Measurements from ENCODE around the gene IFIT5. TPM values are rescaled to one million over a fixed set of nuclear protein-coding genes. Genes with fewer than 3 reads are reported as not detected.

IFIT5 gene
- total RNA-seq, 1 donor from 2014 or later, result 12.9 TPM

DNA sequence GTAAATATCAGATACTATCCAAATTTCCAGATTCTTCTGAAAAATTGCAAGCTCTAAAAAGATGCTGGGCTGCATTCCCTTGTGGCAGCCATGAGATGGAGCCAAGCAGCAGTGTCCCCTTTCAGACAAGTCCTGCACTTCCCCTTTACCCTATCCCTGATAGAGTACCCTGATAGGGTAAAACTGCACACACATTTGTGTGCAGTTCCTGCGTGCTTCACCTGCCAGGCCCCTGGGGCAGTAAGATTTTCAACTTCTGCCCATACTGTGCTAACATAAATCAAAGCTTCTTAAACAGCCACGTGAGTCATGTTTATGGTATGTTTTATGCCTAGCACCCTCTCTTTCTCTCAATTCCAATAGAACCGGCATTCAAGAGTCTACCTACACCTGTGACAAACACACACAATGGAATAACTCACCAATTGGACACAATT, 52.2 kb downstream of the IFIT5 start:
- DNase-seq (ENCODE audit: low read depth, low spot score), result no peak
- TF ChIP-seq, protein P1, sequence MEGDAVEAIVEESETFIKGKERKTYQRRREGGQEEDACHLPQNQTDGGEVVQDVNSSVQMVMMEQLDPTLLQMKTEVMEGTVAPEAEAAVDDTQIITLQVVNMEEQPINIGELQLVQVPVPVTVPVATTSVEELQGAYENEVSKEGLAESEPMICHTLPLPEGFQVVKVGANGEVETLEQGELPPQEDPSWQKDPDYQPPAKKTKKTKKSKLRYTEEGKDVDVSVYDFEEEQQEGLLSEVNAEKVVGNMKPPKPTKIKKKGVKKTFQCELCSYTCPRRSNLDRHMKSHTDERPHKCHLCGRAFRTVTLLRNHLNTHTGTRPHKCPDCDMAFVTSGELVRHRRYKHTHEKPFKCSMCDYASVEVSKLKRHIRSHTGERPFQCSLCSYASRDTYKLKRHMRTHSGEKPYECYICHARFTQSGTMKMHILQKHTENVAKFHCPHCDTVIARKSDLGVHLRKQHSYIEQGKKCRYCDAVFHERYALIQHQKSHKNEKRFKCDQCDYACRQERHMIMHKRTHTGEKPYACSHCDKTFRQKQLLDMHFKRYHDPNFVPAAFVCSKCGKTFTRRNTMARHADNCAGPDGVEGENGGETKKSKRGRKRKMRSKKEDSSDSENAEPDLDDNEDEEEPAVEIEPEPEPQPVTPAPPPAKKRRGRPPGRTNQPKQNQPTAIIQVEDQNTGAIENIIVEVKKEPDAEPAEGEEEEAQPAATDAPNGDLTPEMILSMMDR (conservative IDR thresholded peaks at IDR 0.05), result peak; percentile 64
- no peaks in the 10 kb centered on the region for H3K4me1 Mint-ChIP-seq
- H3K27ac Mint-ChIP-seq (ENCODE audit: unreplicated experiment), result no peak overlapping the region
- H3K4me3 Mint-ChIP-seq, result no peak overlapping the region
- H3K27me3 Mint-ChIP-seq (ENCODE audit: low read depth), result no peaks in the 10 kb centered on the region
- H3K9me3 Mint-ChIP-seq, result no peaks in the 10 kb centered on the region
- H3K36me3 Mint-ChIP-seq (ENCODE audit: low read depth), result no peaks in the 10 kb centered on the region

DNA sequence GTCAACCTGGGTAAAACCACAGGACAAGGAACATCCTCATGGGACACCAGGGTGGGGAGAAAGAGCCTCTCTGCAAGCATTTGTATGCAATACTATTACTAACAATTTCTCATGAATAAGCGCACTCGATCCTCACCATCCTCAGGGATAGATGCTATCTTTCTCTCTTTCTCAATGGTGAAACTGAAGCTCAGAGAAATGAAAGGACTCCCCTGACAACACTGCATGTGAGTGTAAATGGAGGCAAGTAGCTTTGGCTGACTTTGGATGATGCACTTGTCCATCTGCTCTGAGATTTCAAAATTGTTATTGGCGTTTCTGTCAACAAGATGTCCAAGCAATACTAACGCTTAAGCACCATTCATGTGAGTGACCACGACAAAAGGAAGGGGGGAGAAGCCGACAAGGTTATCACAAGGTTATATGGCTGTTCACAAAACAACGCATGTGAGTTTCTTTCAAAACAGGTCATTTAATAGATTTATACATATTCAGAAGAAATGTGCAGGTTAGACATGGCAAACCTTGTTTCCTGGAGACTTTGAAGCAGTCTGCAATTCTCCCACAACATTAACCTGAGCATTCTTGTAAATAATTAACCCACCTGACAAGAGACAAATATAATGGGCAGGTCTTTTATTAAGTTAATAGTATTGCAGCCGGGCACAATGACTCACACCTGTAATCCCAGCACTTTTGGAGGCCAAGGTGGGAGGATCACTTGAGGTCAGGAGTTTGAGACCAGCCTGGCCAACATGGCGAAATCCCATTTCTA, 54.0 kb downstream of the IFIT5 start:
- Mint-ChIP-seq H3K27ac (ENCODE audit: unreplicated experiment) (no peak overlapping the region), H3K36me3 (ENCODE audit: low read depth) (no peaks in the 10 kb centered on the region), H3K4me3 (no peak overlapping the region), H3K9me3 (no peaks in the 10 kb centered on the region), H3K4me1 (no peaks in the 10 kb centered on the region), H3K27me3 (ENCODE audit: low read depth) (no peaks in the 10 kb centered on the region)
- TF ChIP-seq, protein P1 (conservative IDR thresholded peaks at IDR 0.05), result no peak
- DNase-seq (ENCODE audit: low read depth, low spot score), result no peak

DNA sequence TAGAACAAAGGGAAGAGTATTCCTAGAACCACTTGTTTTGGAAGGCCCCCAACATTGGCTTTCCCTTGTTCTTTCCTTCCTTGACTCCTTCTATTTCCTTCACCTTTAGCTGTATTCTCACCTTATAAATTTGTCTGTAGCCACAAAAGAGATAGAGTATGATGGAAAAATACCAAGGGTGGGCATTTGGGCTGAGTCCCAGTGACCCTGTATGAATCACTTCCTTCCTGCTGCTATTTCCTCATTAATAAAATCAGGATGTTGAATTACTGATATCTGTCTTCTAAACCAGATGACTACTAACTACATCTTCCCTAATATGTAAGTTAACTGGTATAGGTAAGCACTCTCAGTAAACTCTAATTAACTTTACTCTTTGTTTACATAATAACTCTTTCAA, 55.1 kb downstream of the IFIT5 start:
- TF ChIP-seq, protein P1 (conservative IDR thresholded peaks at IDR 0.05), result no peak
- no peak overlapping the region for H3K27ac Mint-ChIP-seq (ENCODE audit: unreplicated experiment)

More for the DNA sequence above, 55.1 kb downstream of the IFIT5 start:
- no peaks in the 10 kb centered on the region for H3K36me3 Mint-ChIP-seq (ENCODE audit: low read depth)
- no peaks in the 10 kb centered on the region for H3K9me3 Mint-ChIP-seq
- no peak overlapping the region for H3K4me3 Mint-ChIP-seq
- no peak for DNase-seq (ENCODE audit: low read depth, low spot score)
- H3K4me1 Mint-ChIP-seq, result no peaks in the 10 kb centered on the region
- no peaks in the 10 kb centered on the region for H3K27me3 Mint-ChIP-seq (ENCODE audit: low read depth)

Other genes with a start within 250 kb of the IFIT5 start
- gene CH25H, start 207.3 kb upstream of the IFIT5 start, total RNA-seq, result not detected in 2 replicates
- 37.2 and 38.1 TPM in 2 replicates for gene LIPA, start 162.8 kb upstream of the IFIT5 start, total RNA-seq
- 0.09 and 0.12 TPM in 2 replicates for gene IFIT2, start 112.5 kb upstream of the IFIT5 start, total RNA-seq
- 1.3 and 1.8 TPM in 2 replicates for gene IFIT3, start 86.6 kb upstream of the IFIT5 start, total RNA-seq
- gene IFIT1B, start 36.5 kb upstream of the IFIT5 start, total RNA-seq, result not detected in 2 replicates
- gene IFIT1, start 21.9 kb upstream of the IFIT5 start, total RNA-seq, result 2.2 and 2.4 TPM in 2 replicates
- gene SLC16A12, start 121.0 kb downstream of the IFIT5 start, total RNA-seq, result not detected in 2 replicates
- 46.9 and 47.2 TPM in 2 replicates for gene PANK1, start 230.7 kb downstream of the IFIT5 start, total RNA-seq